Stimulated activated CD8-positive, alpha-beta memory T cell treated with anti-CD3 and anti-CD28 coated beads, Interleukin-15, amount 100 ng/mL, for 1 hour (primary cell): ENCODE data around the gene ITIH4.

ENCODE experiments used
- DNase-seq: peaks from one replicate; pipeline ENCODE4 v3.0.0-alpha.2; 2020; ENCODE audit warnings: low read depth

The ITIH4 gene

GRCh38 chr3:52798376-52798977 is 32.0 kb downstream of the ITIH4 start:
- no peak for DNase-seq

GRCh38 chr3:52796411-52796810 is 34.1 kb downstream of the ITIH4 start:
- DNase-seq = no peak

GRCh38 chr3:52795298-52795900 is 35.1 kb downstream of the ITIH4 start:
- DNase-seq = no peak

- DNase-seq = no peak
Observed at GRCh38 chr3:52794612-52795099, 35.8 kb downstream of the ITIH4 start, which contains the start of gene ITIH3. Gene ITIH3 (plus strand): TSS chr3:52794796. CDS start chr3:52794804, 8 bp downstream.

GRCh38 chr3:52793702-52794611 is 36.5 kb downstream of the ITIH4 start:
- no peak for DNase-seq

GRCh38 chr3:52792961-52793695 is 37.3 kb downstream of the ITIH4 start:
- DNase-seq = no peak

- no peak for DNase-seq
Observed at GRCh38 chr3:52792413-52792812, 38.1 kb downstream of the ITIH4 start.

GRCh38 chr3:52791928-52792327 is 38.5 kb downstream of the ITIH4 start:
- no peak for DNase-seq

GRCh38 chr3:52791366-52791765 is 39.1 kb downstream of the ITIH4 start:
- DNase-seq = no peak

GRCh38 chr3:52790741-52791140 is 39.7 kb downstream of the ITIH4 start:
- no peak for DNase-seq

- no peak for DNase-seq
Observed at GRCh38 chr3:52790337-52790736, 40.1 kb downstream of the ITIH4 start.

GRCh38 chr3:52789746-52790040 is 40.8 kb downstream of the ITIH4 start:
- no peak for DNase-seq

- DNase-seq = no peak
Observed at GRCh38 chr3:52788890-52789745, 41.4 kb downstream of the ITIH4 start.

- DNase-seq = no peak
Observed at GRCh38 chr3:52787672-52788625, 42.5 kb downstream of the ITIH4 start.

GRCh38 chr3:52787246-52787645 is 43.2 kb downstream of the ITIH4 start:
- no peak for DNase-seq

- DNase-seq = no peak
Observed at GRCh38 chr3:52786330-52787215, 43.9 kb downstream of the ITIH4 start.

- DNase-seq = no peak
Observed at GRCh38 chr3:52784931-52785590, 45.4 kb downstream of the ITIH4 start.

- DNase-seq = no peak
Observed at GRCh38 chr3:52784021-52784621, 46.4 kb downstream of the ITIH4 start.
